Progenitor cell of endocrine pancreas (in vitro differentiated cells): ENCODE data around the gene ARHGAP15. TPM values are rescaled to one million over a fixed set of nuclear protein-coding genes. Genes with fewer than 3 reads are reported as not detected.

Experiments used
- DNase-seq: peaks from one replicate; pipeline ENCODE4 v3.0.0; 2021; ENCODE audit warnings: low spot score; ENCODE audit not compliant: unreplicated experiment
- H3K27ac Mint-ChIP-seq: 2 replicates; pipeline ENCODE4 v1.8.0; 2021; ENCODE audit warnings: mild to moderate bottlenecking, moderate library complexity, mixed read lengths
- H3K27me3 Mint-ChIP-seq: 2 replicates; pipeline ENCODE4 v1.8.0; 2021; ENCODE audit warnings: mixed read lengths
- H3K36me3 Mint-ChIP-seq: 2 replicates; pipeline ENCODE4 v1.8.0; 2022; ENCODE audit warnings: mixed read lengths; ENCODE audit not compliant: insufficient read depth
- H3K4me1 Mint-ChIP-seq: 2 replicates; pipeline ENCODE4 v1.8.0; 2021; ENCODE audit warnings: low read depth, mixed read lengths
- H3K4me3 Mint-ChIP-seq: 2 replicates; pipeline ENCODE4 v1.8.0; 2021; ENCODE audit warnings: low read depth, mild to moderate bottlenecking, moderate library complexity, mixed read lengths
- H3K9me3 Mint-ChIP-seq: 2 replicates; pipeline ENCODE4 v1.8.0; 2021; ENCODE audit warnings: low read depth, mixed read lengths
- total RNA-seq: library from RNA; stranded (reverse); gene quantifications from 2 replicates; pipeline ENCODE4 v1.2.1, GENCODE V29; 2021
- TF ChIP-seq, protein P1 (sequence below): fragments of 200-600 bp; sonication (generic); IDR thresholded peaks from one replicate; pipeline ENCODE4 v1.5.0; 2021; ENCODE audit warnings: antibody characterized with exemption, mild to moderate bottlenecking; ENCODE audit not compliant: unreplicated experiment

The ARHGAP15 gene
- total RNA-seq, 1 donor from 2014 or later, result not detected

DNA sequence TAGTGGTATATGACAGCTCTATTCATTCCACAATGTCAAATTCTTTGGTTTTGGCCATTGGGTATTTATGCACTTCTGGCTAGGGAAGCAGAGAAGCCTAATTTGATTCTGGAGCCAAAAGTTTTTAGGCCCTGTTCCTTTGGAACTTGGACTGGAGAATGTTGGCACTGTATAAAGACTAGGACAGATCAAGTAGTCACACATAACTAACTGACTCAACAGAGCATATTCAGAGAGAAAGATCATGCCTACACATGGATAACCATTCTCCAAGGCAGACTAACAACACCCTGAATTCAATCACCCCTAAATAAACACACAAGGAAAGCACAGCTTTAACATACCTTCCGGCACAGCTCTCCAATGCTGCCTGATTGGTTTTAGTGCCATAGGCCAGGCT, 62.9 kb downstream of the ARHGAP15 start:
- TF ChIP-seq, protein P1, sequence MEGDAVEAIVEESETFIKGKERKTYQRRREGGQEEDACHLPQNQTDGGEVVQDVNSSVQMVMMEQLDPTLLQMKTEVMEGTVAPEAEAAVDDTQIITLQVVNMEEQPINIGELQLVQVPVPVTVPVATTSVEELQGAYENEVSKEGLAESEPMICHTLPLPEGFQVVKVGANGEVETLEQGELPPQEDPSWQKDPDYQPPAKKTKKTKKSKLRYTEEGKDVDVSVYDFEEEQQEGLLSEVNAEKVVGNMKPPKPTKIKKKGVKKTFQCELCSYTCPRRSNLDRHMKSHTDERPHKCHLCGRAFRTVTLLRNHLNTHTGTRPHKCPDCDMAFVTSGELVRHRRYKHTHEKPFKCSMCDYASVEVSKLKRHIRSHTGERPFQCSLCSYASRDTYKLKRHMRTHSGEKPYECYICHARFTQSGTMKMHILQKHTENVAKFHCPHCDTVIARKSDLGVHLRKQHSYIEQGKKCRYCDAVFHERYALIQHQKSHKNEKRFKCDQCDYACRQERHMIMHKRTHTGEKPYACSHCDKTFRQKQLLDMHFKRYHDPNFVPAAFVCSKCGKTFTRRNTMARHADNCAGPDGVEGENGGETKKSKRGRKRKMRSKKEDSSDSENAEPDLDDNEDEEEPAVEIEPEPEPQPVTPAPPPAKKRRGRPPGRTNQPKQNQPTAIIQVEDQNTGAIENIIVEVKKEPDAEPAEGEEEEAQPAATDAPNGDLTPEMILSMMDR, result no peak
- H3K9me3 Mint-ChIP-seq, result no peaks in the 10 kb centered on the region
- no peak for DNase-seq

DNA sequence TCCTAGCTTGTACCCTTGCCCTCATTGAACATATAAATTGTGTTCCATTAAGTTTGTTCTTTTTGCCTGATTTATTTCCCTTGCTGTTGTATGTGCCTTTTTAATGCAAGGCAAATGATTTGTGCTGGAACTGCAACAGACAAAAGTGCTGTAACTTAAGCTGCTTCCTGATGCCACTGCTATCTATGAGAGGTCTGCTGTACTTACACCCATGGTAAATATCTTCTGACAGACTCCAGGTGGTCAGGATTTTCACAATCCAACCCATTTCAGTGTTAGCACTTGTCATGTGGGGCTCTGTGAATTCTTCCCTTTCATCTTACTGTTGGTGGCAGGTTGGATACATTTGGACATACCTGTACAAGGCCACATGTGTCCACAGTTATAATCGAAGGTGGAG, 63.5 kb downstream of the ARHGAP15 start:
- DNase-seq, result no peak
- no peaks in the 10 kb centered on the region for H3K9me3 Mint-ChIP-seq
- H3K36me3 Mint-ChIP-seq, result no peaks in the 10 kb centered on the region
- no peaks in the 10 kb centered on the region for H3K4me1 Mint-ChIP-seq
- TF ChIP-seq, protein P1, result no peak
- H3K27ac Mint-ChIP-seq, result no peak overlapping the region
- no peak overlapping the region for H3K4me3 Mint-ChIP-seq
- no peaks in the 10 kb centered on the region for H3K27me3 Mint-ChIP-seq

More for the DNA sequence above, 62.9 kb downstream of the ARHGAP15 start:
- Mint-ChIP-seq H3K27me3 (no peaks in the 10 kb centered on the region), H3K36me3 (no peaks in the 10 kb centered on the region), H3K4me1 (no peaks in the 10 kb centered on the region), H3K4me3 (no peak overlapping the region), H3K27ac (no peak overlapping the region)

DNA sequence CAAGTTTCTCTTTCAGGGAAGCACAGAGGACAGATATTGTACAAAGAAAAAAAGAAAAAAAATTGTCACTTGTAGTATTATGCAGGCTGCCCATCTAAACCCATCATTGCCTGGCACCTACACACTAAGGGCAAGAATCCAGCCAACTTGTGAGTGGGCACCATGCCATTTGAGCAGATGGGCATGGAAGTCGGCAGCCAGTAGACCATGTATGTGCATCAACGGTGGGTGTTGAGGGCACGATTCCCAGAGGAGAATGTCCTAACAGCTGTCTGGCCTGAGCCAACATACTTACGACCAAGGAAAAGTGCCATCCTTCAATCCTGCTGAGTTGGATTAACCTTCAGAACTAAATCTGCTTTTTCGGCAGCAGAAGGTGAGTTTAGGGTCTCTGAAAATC, 63.9 kb downstream of the ARHGAP15 start:
- TF ChIP-seq, protein P1, result no peak
- Mint-ChIP-seq H3K27me3 (no peaks in the 10 kb centered on the region), H3K9me3 (no peaks in the 10 kb centered on the region), H3K27ac (no peak overlapping the region), H3K4me1 (no peaks in the 10 kb centered on the region), H3K4me3 (no peak overlapping the region), H3K36me3 (no peaks in the 10 kb centered on the region)
- no peak for DNase-seq

DNA sequence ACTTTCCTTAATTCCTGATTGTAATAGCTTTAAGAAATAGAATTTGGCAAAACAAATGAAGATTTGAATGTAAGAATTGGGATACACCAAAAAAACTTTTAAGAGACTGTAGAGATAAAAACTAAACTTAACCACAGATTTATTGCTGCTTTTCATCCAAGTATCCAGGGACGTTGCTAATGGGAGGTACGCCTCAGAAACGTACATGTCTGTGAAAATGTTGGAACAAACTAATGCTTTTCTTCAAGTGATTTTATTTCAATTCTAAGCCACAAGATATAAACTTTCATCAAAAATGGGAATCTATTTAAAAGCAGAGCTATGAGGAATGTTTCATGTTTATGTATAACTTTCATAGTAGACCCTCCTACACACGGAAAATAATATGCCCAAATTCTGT, 66.3 kb downstream of the ARHGAP15 start:
- no peak overlapping the region for H3K27ac Mint-ChIP-seq
- H3K36me3 Mint-ChIP-seq, result no peaks in the 10 kb centered on the region
- H3K9me3 Mint-ChIP-seq, result no peaks in the 10 kb centered on the region
- H3K27me3 Mint-ChIP-seq, result no peaks in the 10 kb centered on the region
- H3K4me1 Mint-ChIP-seq, result no peaks in the 10 kb centered on the region
- no peak overlapping the region for H3K4me3 Mint-ChIP-seq
- no peak for DNase-seq
- TF ChIP-seq, protein P1, result no peak

DNA sequence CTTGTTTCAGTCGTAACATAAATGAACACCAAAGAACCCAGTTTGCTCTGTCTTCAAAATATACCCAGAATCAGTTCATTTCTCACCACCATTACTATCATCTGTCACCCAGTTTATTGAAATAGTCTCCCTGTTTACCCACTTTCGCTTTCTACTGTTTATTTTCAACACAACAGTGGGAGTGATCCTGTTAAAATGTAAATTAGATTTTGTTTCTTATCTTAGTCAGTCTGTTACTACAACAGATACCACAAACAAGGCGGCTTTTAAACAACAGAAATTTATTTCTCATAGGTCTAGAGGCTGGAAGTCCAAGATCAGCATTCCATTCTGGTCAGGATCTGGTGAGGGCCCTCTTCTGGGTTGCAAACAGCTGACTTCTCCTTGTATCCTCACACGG, 74.8 kb downstream of the ARHGAP15 start:
- H3K27me3 Mint-ChIP-seq, result no peaks in the 10 kb centered on the region
- H3K9me3 Mint-ChIP-seq, result peaks cover 6% of the 10 kb centered on the region
- no peak overlapping the region for H3K4me3 Mint-ChIP-seq
- DNase-seq, result no peak
- TF ChIP-seq, protein P1, result no peak
- no peaks in the 10 kb centered on the region for H3K36me3 Mint-ChIP-seq
- H3K27ac Mint-ChIP-seq, result no peak overlapping the region
- no peaks in the 10 kb centered on the region for H3K4me1 Mint-ChIP-seq
